ENCODE results near the gene LETMD1. TPM values are rescaled to one million over a fixed set of nuclear protein-coding genes. Genes with fewer than 3 reads are reported as not detected.

The LETMD1 gene
- total and polyA plus RNA-seq, 9 of the 15 experiments (the other 6 are each of a cell fraction or from before 2014, with no cell fraction given), result 58.7 to 163 (median 75.4) TPM

GRCh38 chr12:51082561-51083125 is 34.5 kb downstream of the LETMD1 start (continued):
- TF ChIP-seq ZBTB40 (IDR thresholded peaks at IDR 0.05) (peak; percentile 53), ZBTB40 (CRISPR knock-in tag; IDR thresholded peaks at IDR 0.05) (no peak), SNIP1 (IDR thresholded peaks at IDR 0.05; ENCODE audit: low read depth) (no peak), TAL1 (IDR thresholded peaks at IDR 0.05) (0 out of 2 replicates have a peak, but pooled peaks have one; percentile 6), HNRNPL (IDR thresholded peaks at IDR 0.05; ENCODE audit: low read depth, low read length) (no peak), ELK3 (CRISPR knock-in tag; IDR thresholded peaks at IDR 0.05) (no peak), NELFE (IDR thresholded peaks at IDR 0.05; ENCODE audit: insufficient read depth, insufficient read length) (no peak), NR4A1 (CRISPR knock-in tag; IDR thresholded peaks at IDR 0.05) (no peak), NR4A1 (tag; IDR thresholded peaks at IDR 0.05) (no peak), HES1 (IDR thresholded peaks at IDR 0.05; ENCODE audit: low read depth) (no peak), ZBTB26 (CRISPR knock-in tag; IDR thresholded peaks at IDR 0.05) (peak; percentile 89; the same call in 1 of the 2 replicates), KDM5B (IDR thresholded peaks at IDR 0.05; ENCODE audit: insufficient replicate concordance, low read depth, low read length) (no peak), ZNF764 (CRISPR knock-in tag; IDR thresholded peaks at IDR 0.05; ENCODE audit: low read depth) (no peak), CBFA2T3 (IDR thresholded peaks at IDR 0.05) (no peak), IRF2 (CRISPR knock-in tag; IDR thresholded peaks at IDR 0.05) (no peak), THRA (IDR thresholded peaks at IDR 0.05) (no peak)

Data from K562 (cell line).